ENCODE results near the gene LUZP2.
"Not testable (repeated sequence)": the region's sequence is repeated elsewhere in the genome, so short reads cannot be mapped to it uniquely, and the experiment has no call there.

DNA sequence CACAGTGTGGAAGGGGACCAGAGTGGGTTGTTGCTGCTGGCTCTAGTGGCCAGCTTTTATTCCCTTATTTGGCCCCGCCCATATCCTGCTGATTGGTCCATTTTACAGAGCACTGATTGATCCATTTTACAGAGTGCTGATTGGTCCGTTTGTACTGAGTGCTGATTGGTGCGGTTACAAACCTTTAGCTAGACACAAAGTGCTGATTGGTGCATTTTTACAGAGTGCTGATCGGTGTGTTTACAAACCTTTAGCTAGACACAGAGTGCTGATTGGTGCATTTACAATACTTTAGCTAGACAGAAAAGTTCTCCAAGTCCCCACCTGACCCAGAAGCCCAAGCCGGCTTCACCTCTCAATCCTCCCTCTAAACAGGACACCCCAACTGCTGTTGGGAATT lies 503.1 kb downstream of the LUZP2 start:
- TF ChIP-seq, protein P1, sequence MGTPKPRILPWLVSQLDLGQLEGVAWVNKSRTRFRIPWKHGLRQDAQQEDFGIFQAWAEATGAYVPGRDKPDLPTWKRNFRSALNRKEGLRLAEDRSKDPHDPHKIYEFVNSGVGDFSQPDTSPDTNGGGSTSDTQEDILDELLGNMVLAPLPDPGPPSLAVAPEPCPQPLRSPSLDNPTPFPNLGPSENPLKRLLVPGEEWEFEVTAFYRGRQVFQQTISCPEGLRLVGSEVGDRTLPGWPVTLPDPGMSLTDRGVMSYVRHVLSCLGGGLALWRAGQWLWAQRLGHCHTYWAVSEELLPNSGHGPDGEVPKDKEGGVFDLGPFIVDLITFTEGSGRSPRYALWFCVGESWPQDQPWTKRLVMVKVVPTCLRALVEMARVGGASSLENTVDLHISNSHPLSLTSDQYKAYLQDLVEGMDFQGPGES (IDR thresholded peaks at IDR 0.05; ENCODE audit: low read depth, low read length): not testable (repeated sequence)
- TF ChIP-seq, protein P2, sequence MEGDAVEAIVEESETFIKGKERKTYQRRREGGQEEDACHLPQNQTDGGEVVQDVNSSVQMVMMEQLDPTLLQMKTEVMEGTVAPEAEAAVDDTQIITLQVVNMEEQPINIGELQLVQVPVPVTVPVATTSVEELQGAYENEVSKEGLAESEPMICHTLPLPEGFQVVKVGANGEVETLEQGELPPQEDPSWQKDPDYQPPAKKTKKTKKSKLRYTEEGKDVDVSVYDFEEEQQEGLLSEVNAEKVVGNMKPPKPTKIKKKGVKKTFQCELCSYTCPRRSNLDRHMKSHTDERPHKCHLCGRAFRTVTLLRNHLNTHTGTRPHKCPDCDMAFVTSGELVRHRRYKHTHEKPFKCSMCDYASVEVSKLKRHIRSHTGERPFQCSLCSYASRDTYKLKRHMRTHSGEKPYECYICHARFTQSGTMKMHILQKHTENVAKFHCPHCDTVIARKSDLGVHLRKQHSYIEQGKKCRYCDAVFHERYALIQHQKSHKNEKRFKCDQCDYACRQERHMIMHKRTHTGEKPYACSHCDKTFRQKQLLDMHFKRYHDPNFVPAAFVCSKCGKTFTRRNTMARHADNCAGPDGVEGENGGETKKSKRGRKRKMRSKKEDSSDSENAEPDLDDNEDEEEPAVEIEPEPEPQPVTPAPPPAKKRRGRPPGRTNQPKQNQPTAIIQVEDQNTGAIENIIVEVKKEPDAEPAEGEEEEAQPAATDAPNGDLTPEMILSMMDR (IDR thresholded peaks at IDR 0.05): not testable (repeated sequence)
- TF ChIP-seq EP300 (IDR thresholded peaks at IDR 0.05; ENCODE audit: borderline replicate concordance in 1 of 2, low read depth in 1 of 2, low read length in 1 of 2); RFX5 (IDR thresholded peaks at IDR 0.05; ENCODE audit: low read length): not testable (repeated sequence)
- TF ChIP-seq, protein P3, sequence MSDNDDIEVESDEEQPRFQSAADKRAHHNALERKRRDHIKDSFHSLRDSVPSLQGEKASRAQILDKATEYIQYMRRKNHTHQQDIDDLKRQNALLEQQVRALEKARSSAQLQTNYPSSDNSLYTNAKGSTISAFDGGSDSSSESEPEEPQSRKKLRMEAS (IDR thresholded peaks at IDR 0.05; ENCODE audit: low read depth): not testable (repeated sequence)
- TF ChIP-seq, protein P4, sequence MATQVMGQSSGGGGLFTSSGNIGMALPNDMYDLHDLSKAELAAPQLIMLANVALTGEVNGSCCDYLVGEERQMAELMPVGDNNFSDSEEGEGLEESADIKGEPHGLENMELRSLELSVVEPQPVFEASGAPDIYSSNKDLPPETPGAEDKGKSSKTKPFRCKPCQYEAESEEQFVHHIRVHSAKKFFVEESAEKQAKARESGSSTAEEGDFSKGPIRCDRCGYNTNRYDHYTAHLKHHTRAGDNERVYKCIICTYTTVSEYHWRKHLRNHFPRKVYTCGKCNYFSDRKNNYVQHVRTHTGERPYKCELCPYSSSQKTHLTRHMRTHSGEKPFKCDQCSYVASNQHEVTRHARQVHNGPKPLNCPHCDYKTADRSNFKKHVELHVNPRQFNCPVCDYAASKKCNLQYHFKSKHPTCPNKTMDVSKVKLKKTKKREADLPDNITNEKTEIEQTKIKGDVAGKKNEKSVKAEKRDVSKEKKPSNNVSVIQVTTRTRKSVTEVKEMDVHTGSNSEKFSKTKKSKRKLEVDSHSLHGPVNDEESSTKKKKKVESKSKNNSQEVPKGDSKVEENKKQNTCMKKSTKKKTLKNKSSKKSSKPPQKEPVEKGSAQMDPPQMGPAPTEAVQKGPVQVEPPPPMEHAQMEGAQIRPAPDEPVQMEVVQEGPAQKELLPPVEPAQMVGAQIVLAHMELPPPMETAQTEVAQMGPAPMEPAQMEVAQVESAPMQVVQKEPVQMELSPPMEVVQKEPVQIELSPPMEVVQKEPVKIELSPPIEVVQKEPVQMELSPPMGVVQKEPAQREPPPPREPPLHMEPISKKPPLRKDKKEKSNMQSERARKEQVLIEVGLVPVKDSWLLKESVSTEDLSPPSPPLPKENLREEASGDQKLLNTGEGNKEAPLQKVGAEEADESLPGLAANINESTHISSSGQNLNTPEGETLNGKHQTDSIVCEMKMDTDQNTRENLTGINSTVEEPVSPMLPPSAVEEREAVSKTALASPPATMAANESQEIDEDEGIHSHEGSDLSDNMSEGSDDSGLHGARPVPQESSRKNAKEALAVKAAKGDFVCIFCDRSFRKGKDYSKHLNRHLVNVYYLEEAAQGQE (IDR thresholded peaks at IDR 0.05; ENCODE audit: low read depth, low read length): not testable (repeated sequence)
- TF ChIP-seq, protein P5, sequence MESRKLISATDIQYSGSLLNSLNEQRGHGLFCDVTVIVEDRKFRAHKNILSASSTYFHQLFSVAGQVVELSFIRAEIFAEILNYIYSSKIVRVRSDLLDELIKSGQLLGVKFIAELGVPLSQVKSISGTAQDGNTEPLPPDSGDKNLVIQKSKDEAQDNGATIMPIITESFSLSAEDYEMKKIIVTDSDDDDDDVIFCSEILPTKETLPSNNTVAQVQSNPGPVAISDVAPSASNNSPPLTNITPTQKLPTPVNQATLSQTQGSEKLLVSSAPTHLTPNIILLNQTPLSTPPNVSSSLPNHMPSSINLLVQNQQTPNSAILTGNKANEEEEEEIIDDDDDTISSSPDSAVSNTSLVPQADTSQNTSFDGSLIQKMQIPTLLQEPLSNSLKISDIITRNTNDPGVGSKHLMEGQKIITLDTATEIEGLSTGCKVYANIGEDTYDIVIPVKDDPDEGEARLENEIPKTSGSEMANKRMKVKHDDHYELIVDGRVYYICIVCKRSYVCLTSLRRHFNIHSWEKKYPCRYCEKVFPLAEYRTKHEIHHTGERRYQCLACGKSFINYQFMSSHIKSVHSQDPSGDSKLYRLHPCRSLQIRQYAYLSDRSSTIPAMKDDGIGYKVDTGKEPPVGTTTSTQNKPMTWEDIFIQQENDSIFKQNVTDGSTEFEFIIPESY (IDR thresholded peaks at IDR 0.05; ENCODE audit: borderline replicate concordance, low read depth): not testable (repeated sequence)

Data from SK-N-SH (cell line).